Measurements from ENCODE around the gene ZCCHC24. TPM values are rescaled to one million over a fixed set of nuclear protein-coding genes. Genes with fewer than 3 reads are reported as not detected.

ZCCHC24 gene
- total RNA-seq, 3 donors from 2014 or later (not counting 1 experiment from before 2014, with no cell fraction given) = 2.8 to 4.0 (median 3.6) TPM

DNA sequence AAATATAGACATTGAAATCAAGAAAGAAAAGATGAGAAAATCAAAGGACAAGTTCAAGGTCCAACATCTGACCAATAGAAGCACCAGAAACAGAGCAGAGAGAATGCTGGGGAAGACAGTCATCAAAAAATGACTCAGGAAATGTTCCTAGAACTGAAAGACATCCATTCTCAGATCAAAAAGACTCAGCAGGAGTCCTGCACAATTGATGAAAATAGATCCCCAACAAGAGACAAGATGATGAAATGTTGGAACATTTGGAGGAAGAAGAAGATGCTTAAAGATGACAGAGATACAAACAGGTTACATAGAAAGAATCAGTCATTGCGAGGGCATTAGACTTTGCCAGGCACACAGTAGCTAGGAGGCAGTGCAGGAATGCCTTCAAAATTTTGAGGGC is 36.9 kb upstream of the ZCCHC24 start:
- peaks cover 15 to 27% of the 10 kb centered on the region in 2 donors for H3K27me3 Mint-ChIP-seq (ENCODE audit: low read depth in 2 of 2)
- Histone ChIP-seq H3K27ac (ENCODE audit: low read length) (no peak overlapping the region), H3K27me3 (ENCODE audit: control insufficient read depth, insufficient read depth, low read length) (no peaks in the 10 kb centered on the region), H3K36me3 (ENCODE audit: control insufficient read depth, insufficient read depth, low read length) (no peaks in the 10 kb centered on the region), H3K9me3 (ENCODE audit: control insufficient read depth, insufficient read depth, low read length) (no peaks in the 10 kb centered on the region), H3K4me1 (ENCODE audit: control insufficient read depth, insufficient read depth, low read length) (no peaks in the 10 kb centered on the region), H3K4me3 (ENCODE audit: low read length) (no peak overlapping the region)
- DNase-seq (no peak), ATAC-seq (no peak)
- no peak for TF ChIP-seq CTCF (IDR thresholded peaks at IDR 0.05)
- H3K4me3 Mint-ChIP-seq = no peak overlapping the region
- H3K27ac Mint-ChIP-seq = no peak overlapping the region
- no peaks in the 10 kb centered on the region for H3K9me3 Mint-ChIP-seq
- H3K36me3 Mint-ChIP-seq = no peaks in the 10 kb centered on the region
- no peaks in the 10 kb centered on the region for H3K4me1 Mint-ChIP-seq
- intact Hi-C loops (cut with micrococcal nuclease) = no loop called here
- 82% methylated on average over 1 of the region's 1 CpG for WGBS (ENCODE audit: insufficient coverage)

DNA sequence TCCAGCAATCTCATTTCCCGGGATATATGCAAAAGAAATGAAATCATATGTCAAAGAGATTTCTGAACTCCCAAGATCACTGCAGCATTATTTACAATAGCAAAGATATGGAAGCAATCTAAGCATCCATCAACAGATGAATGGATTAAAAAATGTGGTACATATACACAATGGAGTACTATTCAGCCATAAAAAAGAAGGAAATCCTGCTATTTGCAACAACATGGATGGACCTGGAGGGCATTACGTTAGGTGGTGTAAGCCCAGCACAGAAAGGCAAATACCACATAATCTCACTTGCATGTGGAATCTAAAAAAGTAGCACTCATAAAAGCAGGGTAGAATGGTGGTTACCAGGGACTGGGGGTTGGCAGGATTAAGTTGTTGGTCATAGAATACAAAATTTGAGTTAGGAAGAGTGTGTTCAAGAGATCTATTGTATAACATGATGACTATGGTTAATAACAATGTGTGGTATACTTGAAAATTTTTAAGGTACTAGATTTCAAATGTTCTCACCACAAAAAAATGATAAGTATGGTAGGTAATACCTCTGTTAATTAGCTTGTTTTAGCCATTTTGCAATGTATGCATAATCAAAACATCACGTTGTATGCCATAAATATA is 34.0 kb upstream of the ZCCHC24 start:
- Histone ChIP-seq H3K4me1 (ENCODE audit: control insufficient read depth, insufficient read depth, low read length) (no peaks in the 10 kb centered on the region), H3K27me3 (ENCODE audit: control insufficient read depth, insufficient read depth, low read length) (no peaks in the 10 kb centered on the region), H3K9me3 (ENCODE audit: control insufficient read depth, insufficient read depth, low read length) (no peaks in the 10 kb centered on the region), H3K27ac (ENCODE audit: low read length) (no peak overlapping the region), H3K4me3 (ENCODE audit: low read length) (no peak overlapping the region), H3K36me3 (ENCODE audit: control insufficient read depth, insufficient read depth, low read length) (no peaks in the 10 kb centered on the region)
- DNase-seq (no peak), ATAC-seq (no peak)
- 95% methylated on average over 2 of the region's 3 CpGs for WGBS (ENCODE audit: insufficient coverage)
- Mint-ChIP-seq H3K36me3 (no peaks in the 10 kb centered on the region), H3K4me3 (no peak overlapping the region), H3K27ac (no peak overlapping the region), H3K27me3 (ENCODE audit: low read depth in 2 of 2) (peaks cover 22 to 40% of the 10 kb centered on the region in 2 donors), H3K9me3 (no peaks in the 10 kb centered on the region), H3K4me1 (no peaks in the 10 kb centered on the region)
- no peak for TF ChIP-seq CTCF (IDR thresholded peaks at IDR 0.05)
- intact Hi-C loops (cut with micrococcal nuclease) = no loop called here

DNA sequence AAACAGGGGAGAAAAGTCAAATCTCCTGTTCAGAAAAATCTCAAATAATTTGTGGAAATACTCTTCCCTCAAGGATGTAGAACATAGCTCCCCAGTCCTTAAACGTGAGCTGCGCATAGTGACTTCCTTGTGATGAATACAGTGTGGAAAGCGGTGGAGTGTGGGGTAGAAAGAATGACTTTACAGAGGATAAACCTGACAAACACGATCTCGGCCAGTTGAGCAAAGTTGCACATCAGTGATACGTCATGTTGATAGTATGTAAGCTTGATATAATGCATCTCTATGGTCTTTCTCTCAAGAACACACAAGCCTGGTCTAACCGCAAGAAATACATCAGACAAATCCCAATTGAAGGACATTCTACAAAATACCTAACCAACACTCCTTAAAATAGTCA is 32.0 kb upstream of the ZCCHC24 start:
- peaks cover 22 to 46% of the 10 kb centered on the region in 2 donors for H3K27me3 Mint-ChIP-seq (ENCODE audit: low read depth in 2 of 2)
- 97% methylated on average over 7 of the region's 7 CpGs for WGBS (ENCODE audit: insufficient coverage)

More for the DNA sequence above, 32.0 kb upstream of the ZCCHC24 start:
- no peak for ATAC-seq
- intact Hi-C loops (cut with micrococcal nuclease) = no loop called here
- no peak overlapping the region for H3K27ac ChIP-seq (ENCODE audit: low read length)
- TF ChIP-seq CTCF (IDR thresholded peaks at IDR 0.05) = no peak
- no peak overlapping the region for H3K27ac Mint-ChIP-seq
- H3K9me3 Mint-ChIP-seq = no peaks in the 10 kb centered on the region
- no peak for DNase-seq
- H3K4me1 Mint-ChIP-seq = no peaks in the 10 kb centered on the region
- no peak overlapping the region for H3K4me3 Mint-ChIP-seq
- H3K4me1 ChIP-seq (ENCODE audit: control insufficient read depth, insufficient read depth, low read length) = no peaks in the 10 kb centered on the region
- no peaks in the 10 kb centered on the region for H3K36me3 Mint-ChIP-seq
- H3K9me3 ChIP-seq (ENCODE audit: control insufficient read depth, insufficient read depth, low read length) = no peaks in the 10 kb centered on the region
- H3K4me3 ChIP-seq (ENCODE audit: low read length) = no peak overlapping the region
- H3K36me3 ChIP-seq (ENCODE audit: control insufficient read depth, insufficient read depth, low read length) = no peaks in the 10 kb centered on the region
- no peaks in the 10 kb centered on the region for H3K27me3 ChIP-seq (ENCODE audit: control insufficient read depth, insufficient read depth, low read length)

Measured in natural killer cell (primary cell).